ENCODE data around the gene GNPNAT1. TPM values are rescaled to one million over a fixed set of nuclear protein-coding genes. Genes with fewer than 3 reads are reported as not detected.

GNPNAT1 gene
- total and polyA plus RNA-seq, 2 donors (not counting 1 experiment from before 2014, with no cell fraction given) = 20.3 to 44.5 TPM

- no peaks in the 10 kb centered on the region for H3K9me3 ChIP-seq (ENCODE audit: control insufficient read depth, insufficient read depth, low read depth, low read length)
- H3K4me2 ChIP-seq (ENCODE audit: extremely low read depth, insufficient read depth, low read length) = no peak overlapping the region
- H3K4me3 ChIP-seq (replicated peaks in 1 of 4; ENCODE audit: control extremely low read depth in 1 of 4, insufficient read depth in 1 of 4, low read depth in 3 of 4, low read length in 4 of 4) = no peak overlapping the region
- H3K79me2 ChIP-seq (ENCODE audit: control insufficient read depth, insufficient read depth, low read length) = no peaks in the 10 kb centered on the region
- DNase-seq (ENCODE audit: low read depth in 2 of 2) = no peak
- TF ChIP-seq CTCF (conservative IDR thresholded peaks at IDR 0.05 in 1 of 2, IDR thresholded peaks at IDR 0.05 in 1 of 2; ENCODE audit: low read depth in 1 of 2, low read length in 2 of 2) = no peak
- TF ChIP-seq EZH2 (IDR thresholded peaks at IDR 0.05; ENCODE audit: low read length, missing control alignments) = no peak
- H3K9ac ChIP-seq (ENCODE audit: insufficient read depth, low read length) = no peak overlapping the region
- H3K27me3 ChIP-seq (ENCODE audit: control insufficient read depth, insufficient read depth, low read length) = no peaks in the 10 kb centered on the region
- H3K27ac ChIP-seq (ENCODE audit: insufficient read depth, low read length) = no peak overlapping the region
- no peaks in the 10 kb centered on the region for H4K20me1 ChIP-seq (ENCODE audit: control insufficient read depth, extremely low read depth, insufficient read depth, low read length)
- no peak overlapping the region for H2AFZ ChIP-seq (ENCODE audit: low read length)
- peaks cover 11% of the 10 kb centered on the region for H3K4me1 ChIP-seq (ENCODE audit: control insufficient read depth, extremely low read depth, insufficient read depth, low read length)
- H3K36me3 ChIP-seq (ENCODE audit: control insufficient read depth, insufficient read depth, low read length) = no peaks in the 10 kb centered on the region
Measured at GRCh38 chr14:52836063-52836462, 44.7 kb upstream of the GNPNAT1 start.

DNA sequence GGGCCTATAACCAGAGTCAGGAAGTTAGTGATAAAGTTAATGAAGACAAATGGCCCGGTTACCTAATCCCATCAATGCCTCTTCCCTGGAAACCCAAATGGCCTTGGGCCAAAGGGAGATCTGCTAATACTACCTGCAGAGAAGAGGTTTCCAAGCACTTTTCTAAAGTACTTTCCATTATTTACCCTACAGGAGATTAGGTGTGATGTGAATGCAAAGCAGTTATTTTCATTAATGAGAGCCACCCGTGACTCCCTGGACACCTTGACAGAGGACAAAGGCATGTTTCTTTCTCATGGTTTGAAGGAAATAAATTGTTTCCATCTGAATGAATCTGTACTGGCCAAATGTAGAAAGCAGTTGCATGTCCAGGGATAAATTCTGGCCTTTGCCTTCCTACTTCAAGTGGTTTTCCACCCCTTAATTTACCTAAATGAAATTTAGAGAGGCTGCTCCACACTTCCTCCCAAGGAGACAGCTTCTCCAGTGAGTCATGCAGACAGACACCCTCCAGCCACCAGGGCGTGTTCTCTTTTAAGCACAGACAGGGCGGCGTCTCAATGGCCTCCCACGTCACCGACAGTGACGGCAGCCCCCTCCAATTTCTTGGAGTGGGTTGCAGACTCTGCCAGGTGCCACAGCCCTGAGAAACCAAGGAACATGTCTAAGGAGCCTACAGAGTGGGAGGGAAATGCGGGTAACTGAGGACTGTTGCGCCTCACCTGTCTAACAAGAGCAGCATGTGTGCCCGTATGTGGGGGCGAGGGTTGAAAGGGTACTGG lies 43.9 kb upstream of the GNPNAT1 start:
- Histone ChIP-seq H3K27ac (ENCODE audit: insufficient read depth, low read length) (peak overlapping the region; percentile 39), H3K9me3 (ENCODE audit: control insufficient read depth, insufficient read depth, low read depth, low read length) (no peaks in the 10 kb centered on the region), H3K36me3 (ENCODE audit: control insufficient read depth, insufficient read depth, low read length) (no peaks in the 10 kb centered on the region), H3K4me3 (replicated peaks in 1 of 4; ENCODE audit: control extremely low read depth in 1 of 4, insufficient read depth in 1 of 4, low read depth in 3 of 4, low read length in 4 of 4) (no peak overlapping the region), H3K9ac (ENCODE audit: insufficient read depth, low read length) (no peak overlapping the region), H4K20me1 (ENCODE audit: control insufficient read depth, extremely low read depth, insufficient read depth, low read length) (no peaks in the 10 kb centered on the region), H3K4me2 (ENCODE audit: extremely low read depth, insufficient read depth, low read length) (peak overlapping the region; percentile 25), H3K79me2 (ENCODE audit: control insufficient read depth, insufficient read depth, low read length) (no peaks in the 10 kb centered on the region), H3K4me1 (ENCODE audit: control insufficient read depth, extremely low read depth, insufficient read depth, low read length) (peaks cover 8% of the 10 kb centered on the region), H3K27me3 (ENCODE audit: control insufficient read depth, insufficient read depth, low read length) (no peaks in the 10 kb centered on the region), H2AFZ (ENCODE audit: low read length) (no peak overlapping the region)
- TF ChIP-seq EZH2 (IDR thresholded peaks at IDR 0.05; ENCODE audit: low read length, missing control alignments) = no peak
- TF ChIP-seq CTCF (conservative IDR thresholded peaks at IDR 0.05 in 1 of 2, IDR thresholded peaks at IDR 0.05 in 1 of 2; ENCODE audit: low read depth in 1 of 2, low read length in 2 of 2) = no peak
- DNase-seq (ENCODE audit: low read depth in 2 of 2) = peak; percentile 51 to 86

DNA sequence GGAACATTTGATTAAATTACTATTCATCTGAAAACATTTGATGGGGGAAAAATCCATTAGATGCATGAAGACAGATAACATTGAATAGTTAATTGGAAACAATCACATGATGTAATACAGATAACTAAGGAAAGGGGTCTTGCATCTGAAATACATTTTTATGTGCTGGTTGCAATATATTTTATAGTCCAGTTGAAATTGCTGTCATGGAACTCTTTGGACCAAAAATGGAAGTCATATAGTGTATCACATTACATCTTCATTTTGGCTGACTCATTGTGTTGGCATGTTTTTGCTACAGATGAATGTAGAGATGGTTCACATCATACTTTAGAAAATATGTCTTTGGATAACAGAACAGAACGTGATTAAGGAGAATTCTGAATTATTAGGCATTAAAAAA lies 43.0 kb upstream of the GNPNAT1 start:
- DNase-seq (ENCODE audit: low read depth in 2 of 2) = peak; percentile 85 to 91
- TF ChIP-seq EZH2 (IDR thresholded peaks at IDR 0.05; ENCODE audit: low read length, missing control alignments) (no peak), CTCF (conservative IDR thresholded peaks at IDR 0.05 in 1 of 2, IDR thresholded peaks at IDR 0.05 in 1 of 2; ENCODE audit: low read depth in 1 of 2, low read length in 2 of 2) (no peak)
- Histone ChIP-seq H3K27me3 (ENCODE audit: control insufficient read depth, insufficient read depth, low read length) (no peaks in the 10 kb centered on the region), H3K4me3 (replicated peaks in 1 of 4; ENCODE audit: control extremely low read depth in 1 of 4, insufficient read depth in 1 of 4, low read depth in 3 of 4, low read length in 4 of 4) (no peak overlapping the region), H3K9ac (ENCODE audit: insufficient read depth, low read length) (no peak overlapping the region), H4K20me1 (ENCODE audit: control insufficient read depth, extremely low read depth, insufficient read depth, low read length) (no peaks in the 10 kb centered on the region), H3K36me3 (ENCODE audit: control insufficient read depth, insufficient read depth, low read length) (no peaks in the 10 kb centered on the region), H3K79me2 (ENCODE audit: control insufficient read depth, insufficient read depth, low read length) (no peaks in the 10 kb centered on the region), H3K27ac (ENCODE audit: insufficient read depth, low read length) (no peak overlapping the region), H2AFZ (ENCODE audit: low read length) (no peak overlapping the region), H3K4me1 (ENCODE audit: control insufficient read depth, extremely low read depth, insufficient read depth, low read length) (peaks cover 8% of the 10 kb centered on the region), H3K4me2 (ENCODE audit: extremely low read depth, insufficient read depth, low read length) (no peak overlapping the region), H3K9me3 (ENCODE audit: control insufficient read depth, insufficient read depth, low read depth, low read length) (no peaks in the 10 kb centered on the region)
